ENCODE results near the gene DRC7.

- TF ChIP-seq CTCF (conservative IDR thresholded peaks at IDR 0.05; ENCODE audit: low read depth, low read length) (no peak), EZH2 (IDR thresholded peaks at IDR 0.05; ENCODE audit: low read length, unreplicated experiment) (no peak), EZH2phosphoT487 (IDR thresholded peaks at IDR 0.05; ENCODE audit: borderline replicate concordance, low read length) (no peak)
These were observed 5.3 kb downstream of the DRC7 start for GRCh38 chr16:57699899-57700298.

All from PC-3 (cell line).